ENCODE results near the gene LRRIQ1. TPM values are rescaled to one million over a fixed set of nuclear protein-coding genes. Genes with fewer than 3 reads are reported as not detected.

Gene LRRIQ1
- total and polyA plus RNA-seq, 4 donors, result 0.05 to 0.08 TPM; not detected in 2

GRCh38 chr12:85130646-85131045 is 94.5 kb downstream of the LRRIQ1 start:
- no peaks in the 10 kb centered on the region for H3K4me1 ChIP-seq (ENCODE audit: control insufficient read depth in 4 of 4, insufficient read depth in 4 of 4, low read length in 3 of 4)
- no peak overlapping the region for H3K27ac ChIP-seq (ENCODE audit: low read depth in 1 of 2, low read length in 2 of 2)
- no peak for TF ChIP-seq SP1 (IDR thresholded peaks at IDR 0.05)
- TF ChIP-seq GABPA (IDR thresholded peaks at IDR 0.05 in 1 of 2, conservative IDR thresholded peaks at IDR 0.05 in 1 of 2), result no peak
- TF ChIP-seq MAX (IDR thresholded peaks at IDR 0.05), result no peak
- TF ChIP-seq NR2F2 (IDR thresholded peaks at IDR 0.05), result no peak
- TF ChIP-seq RXRA (IDR thresholded peaks at IDR 0.05), result no peak
- TF ChIP-seq HNF4A (conservative IDR thresholded peaks at IDR 0.05), result no peak
- TF ChIP-seq ATF3 (IDR thresholded peaks at IDR 0.05), result no peak
- no peak for TF ChIP-seq YY1 (IDR thresholded peaks at IDR 0.05)
- WGBS, result 78% methylated on average over 6 of the region's 6 CpGs
- DNase-seq (ENCODE audit: low spot score), result no peak
- H3K9ac ChIP-seq (ENCODE audit: low read depth in 1 of 2, low read length in 2 of 2), result no peak overlapping the region
- no peaks in the 10 kb centered on the region for H3K27me3 ChIP-seq (ENCODE audit: control insufficient read depth in 4 of 4, insufficient read depth in 4 of 4, low read length in 3 of 4)
- no peak overlapping the region for H3K4me3 ChIP-seq (ENCODE audit: low read depth in 1 of 3, low read length in 3 of 3)
- H3K36me3 ChIP-seq (ENCODE audit: control insufficient read depth in 4 of 4, insufficient read depth in 3 of 4, low read depth in 1 of 4, low read length in 3 of 4), result no peaks in the 10 kb centered on the region
- H3K9me3 ChIP-seq (ENCODE audit: control insufficient read depth in 4 of 4, low read length in 3 of 4), result no peaks in the 10 kb centered on the region

GRCh38 chr12:85138833-85139232 is 102.7 kb downstream of the LRRIQ1 start:
- WGBS, result 66% methylated on average over 1 of the region's 1 CpG
- DNase-seq (ENCODE audit: low spot score), result no peak
- Histone ChIP-seq H3K9ac (ENCODE audit: low read depth in 1 of 2, low read length in 2 of 2) (no peak overlapping the region), H3K27ac (ENCODE audit: low read depth in 1 of 2, low read length in 2 of 2) (no peak overlapping the region), H3K9me3 (ENCODE audit: control insufficient read depth in 4 of 4, low read length in 3 of 4) (no peaks in the 10 kb centered on the region), H3K36me3 (ENCODE audit: control insufficient read depth in 4 of 4, insufficient read depth in 3 of 4, low read depth in 1 of 4, low read length in 3 of 4) (no peaks in the 10 kb centered on the region), H3K27me3 (ENCODE audit: control insufficient read depth in 4 of 4, insufficient read depth in 4 of 4, low read length in 3 of 4) (no peaks in the 10 kb centered on the region), H3K4me1 (ENCODE audit: control insufficient read depth in 4 of 4, insufficient read depth in 4 of 4, low read length in 3 of 4) (no peaks in the 10 kb centered on the region), H3K4me3 (ENCODE audit: low read depth in 1 of 3, low read length in 3 of 3) (no peak overlapping the region)
- no peak for TF ChIP-seq FOXA1 (IDR thresholded peaks at IDR 0.05)
- TF ChIP-seq GABPA (IDR thresholded peaks at IDR 0.05 in 1 of 2, conservative IDR thresholded peaks at IDR 0.05 in 1 of 2), result no peak
- no peak for TF ChIP-seq CTCF (IDR thresholded peaks at IDR 0.05; ENCODE audit: low read depth, low read length, missing input control)
- no peak for TF ChIP-seq NR2F2 (IDR thresholded peaks at IDR 0.05)
- TF ChIP-seq HNF4A (conservative IDR thresholded peaks at IDR 0.05), result no peak
- no peak for TF ChIP-seq SP1 (IDR thresholded peaks at IDR 0.05)
- no peak for TF ChIP-seq MAX (IDR thresholded peaks at IDR 0.05)
- no peak for TF ChIP-seq JUND (IDR thresholded peaks at IDR 0.05)
- no peak for TF ChIP-seq HNF4G (IDR thresholded peaks at IDR 0.05)
- no peak for TF ChIP-seq YY1 (IDR thresholded peaks at IDR 0.05)

GRCh38 chr12:85147331-85147730 is 111.2 kb downstream of the LRRIQ1 start:
- H3K36me3 ChIP-seq (ENCODE audit: control insufficient read depth in 4 of 4, insufficient read depth in 3 of 4, low read depth in 1 of 4, low read length in 3 of 4), result no peaks in the 10 kb centered on the region
- WGBS, result 87% methylated on average over 1 of the region's 1 CpG
- no peaks in the 10 kb centered on the region for H3K9me3 ChIP-seq (ENCODE audit: control insufficient read depth in 4 of 4, low read length in 3 of 4)
- H3K4me3 ChIP-seq (ENCODE audit: low read depth in 1 of 3, low read length in 3 of 3), result no peak overlapping the region
- no peaks in the 10 kb centered on the region for H3K4me1 ChIP-seq (ENCODE audit: control insufficient read depth in 4 of 4, insufficient read depth in 4 of 4, low read length in 3 of 4)
- DNase-seq (ENCODE audit: low spot score), result no peak
- no peak overlapping the region for H3K9ac ChIP-seq (ENCODE audit: low read depth in 1 of 2, low read length in 2 of 2)
- H3K27me3 ChIP-seq (ENCODE audit: control insufficient read depth in 4 of 4, insufficient read depth in 4 of 4, low read length in 3 of 4), result no peaks in the 10 kb centered on the region
- H3K27ac ChIP-seq (ENCODE audit: low read depth in 1 of 2, low read length in 2 of 2), result no peak overlapping the region
- no peak for TF ChIP-seq TAF1 (conservative IDR thresholded peaks at IDR 0.05)
- no peak for TF ChIP-seq ZBTB33 (IDR thresholded peaks at IDR 0.05)
- TF ChIP-seq CTCF (IDR thresholded peaks at IDR 0.05; ENCODE audit: low read depth, low read length, missing input control), result no peak
- no peak for TF ChIP-seq RXRA (IDR thresholded peaks at IDR 0.05)
- TF ChIP-seq JUND (IDR thresholded peaks at IDR 0.05), result no peak
- TF ChIP-seq GABPA (IDR thresholded peaks at IDR 0.05 in 1 of 2, conservative IDR thresholded peaks at IDR 0.05 in 1 of 2), result no peak
- TF ChIP-seq RAD21 (IDR thresholded peaks at IDR 0.05), result no peak
- TF ChIP-seq REST (IDR thresholded peaks at IDR 0.05), result no peak
- TF ChIP-seq FOXA2 (IDR thresholded peaks at IDR 0.05), result no peak
- TF ChIP-seq EGR1 (IDR thresholded peaks at IDR 0.05; ENCODE audit: low read depth in 2 of 2), result no peak
- TF ChIP-seq NR2F2 (IDR thresholded peaks at IDR 0.05), result no peak

Measured in liver (tissue), 9 donors.